ENCODE results near the gene NEK6.

Gene NEK6

DNA sequence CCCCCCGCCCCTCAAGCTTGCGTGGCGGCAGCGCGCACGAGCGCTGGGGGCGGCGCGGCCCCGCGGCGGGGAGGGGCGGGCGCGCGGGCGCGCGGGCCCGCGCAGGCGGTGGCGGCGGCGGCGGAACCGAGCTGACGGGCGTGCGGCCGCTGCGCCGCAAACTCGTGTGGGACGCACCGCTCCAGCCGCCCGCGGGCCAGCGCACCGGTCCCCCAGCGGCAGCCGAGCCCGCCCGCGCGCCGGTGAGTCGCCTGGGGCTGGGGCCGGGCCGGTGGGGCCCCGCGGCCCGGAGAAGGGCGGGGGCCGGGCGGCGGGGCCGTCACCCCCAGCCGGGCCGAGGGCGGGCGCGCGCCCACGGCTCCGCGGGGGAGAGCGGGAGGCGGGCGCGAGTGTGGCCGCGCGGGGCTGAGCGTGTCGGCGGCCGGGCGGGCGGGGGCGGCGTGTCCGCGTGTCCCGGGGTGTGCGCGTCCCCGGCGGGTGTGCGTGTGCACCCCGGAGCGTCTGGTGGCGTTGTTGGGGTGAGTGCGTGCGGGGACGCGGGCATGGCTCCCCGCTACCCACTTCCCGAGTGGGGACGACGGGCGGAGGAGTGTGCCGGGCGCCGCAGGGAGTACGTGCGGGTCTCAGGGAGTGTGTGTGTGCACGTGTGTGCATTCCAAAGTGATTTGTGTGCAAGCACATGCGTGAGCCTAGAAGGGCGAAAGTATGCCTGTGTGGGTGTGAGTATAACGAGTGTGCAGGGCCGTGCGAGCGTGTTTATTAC lies at the start of gene NEK6:
NEK6 (plus strand) TSS at position 106 of the 763 bp plus-strand sequence. CDS start 44,016 bp downstream, outside the sequence.
- Mint-ChIP-seq H3K4me1 (ENCODE audit: low read depth) (peaks cover 53% of the 10 kb centered on the region), H3K27me3 (ENCODE audit: low read depth) (no peaks in the 10 kb centered on the region)
- peak; percentile 59 for DNase-seq (ENCODE audit: low spot score)

DNA sequence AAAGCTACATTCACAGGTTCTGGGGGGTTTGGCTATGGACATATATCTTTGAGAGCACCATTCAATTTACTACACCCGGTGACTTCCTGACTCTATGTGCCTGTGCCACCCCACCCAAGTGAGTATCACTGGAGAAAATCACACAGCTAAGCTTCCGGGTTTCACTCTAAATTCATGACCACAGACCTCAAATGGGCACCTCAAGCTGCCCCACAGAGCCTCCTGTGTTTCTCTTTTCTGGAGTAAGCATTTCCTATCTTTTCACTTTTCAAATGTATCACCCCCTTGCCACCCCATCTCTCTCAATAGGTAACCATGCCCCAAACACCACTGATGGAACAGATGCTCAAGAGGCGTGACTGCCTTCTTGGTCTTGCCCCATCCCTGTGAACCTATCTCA lies 49.2 kb upstream of the NEK6 start:
- Mint-ChIP-seq H3K9me3 (peaks cover 6% of the 10 kb centered on the region), H3K27me3 (ENCODE audit: low read depth) (no peaks in the 10 kb centered on the region), H3K4me3 (peak overlapping the region; percentile 29), H3K36me3 (ENCODE audit: low read depth) (peaks cover 13% of the 10 kb centered on the region), H3K27ac (peak overlapping the region; percentile 75), H3K4me1 (ENCODE audit: low read depth) (peaks cover 54% of the 10 kb centered on the region)
- peak; percentile 45 for DNase-seq (ENCODE audit: low spot score)

More for the DNA sequence above, at the start of gene NEK6:
- peaks cover 13% of the 10 kb centered on the region for H3K36me3 Mint-ChIP-seq (ENCODE audit: low read depth)
- peak within 1 kb of the TSS; percentile 98 for H3K4me3 Mint-ChIP-seq
- peak within 1 kb of the TSS; percentile 92 for H3K27ac Mint-ChIP-seq
- no peaks in the 10 kb centered on the region for H3K9me3 Mint-ChIP-seq

DNA sequence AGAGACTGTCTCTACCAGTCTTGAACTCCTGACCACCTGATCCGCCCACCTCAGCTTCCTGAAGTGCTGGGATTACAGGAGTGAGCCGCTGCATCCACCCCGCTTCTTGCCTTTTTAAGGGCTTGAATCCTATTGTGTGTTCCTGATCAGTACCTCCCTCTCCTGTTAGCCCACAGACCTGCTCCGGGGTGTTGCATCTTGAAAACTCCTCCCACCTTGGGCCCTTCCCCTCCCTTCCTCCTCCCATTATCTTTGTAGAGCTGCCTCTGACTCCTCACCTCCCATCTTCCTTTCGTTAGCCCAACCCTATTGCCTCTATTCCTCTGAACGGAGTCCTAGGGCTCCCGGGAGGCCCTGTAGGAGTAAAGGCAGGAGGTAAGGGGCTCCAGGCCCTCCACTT lies 48.5 kb upstream of the NEK6 start:
- Mint-ChIP-seq H3K27ac (peak overlapping the region; percentile 75), H3K4me3 (peak overlapping the region; percentile 29), H3K4me1 (ENCODE audit: low read depth) (peaks cover 53% of the 10 kb centered on the region), H3K9me3 (peaks cover 6% of the 10 kb centered on the region), H3K27me3 (ENCODE audit: low read depth) (no peaks in the 10 kb centered on the region), H3K36me3 (ENCODE audit: low read depth) (peaks cover 13% of the 10 kb centered on the region)
- no peak for DNase-seq (ENCODE audit: low spot score)

DNA sequence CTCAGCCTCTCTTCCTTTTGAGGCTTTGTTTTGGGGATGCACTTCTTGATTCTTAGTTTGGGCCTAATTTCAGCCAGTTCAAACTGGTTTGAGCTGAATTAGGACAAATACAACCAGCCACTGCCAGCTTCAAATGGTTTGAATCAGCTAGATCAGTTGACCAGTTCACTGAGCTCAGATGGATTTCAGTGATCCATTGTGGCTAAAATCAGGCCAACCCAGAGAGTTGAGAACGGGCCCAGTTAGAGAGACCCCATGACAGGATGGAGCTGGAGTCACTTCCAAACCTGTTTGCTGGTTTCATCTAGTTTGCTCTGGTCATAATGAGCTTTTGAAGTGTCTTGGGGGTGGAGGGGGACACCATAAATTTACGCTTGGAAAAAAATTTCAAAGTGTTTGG lies 48.0 kb upstream of the NEK6 start:
- H3K4me3 Mint-ChIP-seq = no peak overlapping the region
- DNase-seq (ENCODE audit: low spot score) = no peak
- H3K9me3 Mint-ChIP-seq = peaks cover 6% of the 10 kb centered on the region
- H3K27me3 Mint-ChIP-seq (ENCODE audit: low read depth) = no peaks in the 10 kb centered on the region
- no peak overlapping the region for H3K27ac Mint-ChIP-seq
- peaks cover 54% of the 10 kb centered on the region for H3K4me1 Mint-ChIP-seq (ENCODE audit: low read depth)
- peaks cover 13% of the 10 kb centered on the region for H3K36me3 Mint-ChIP-seq (ENCODE audit: low read depth)

DNA sequence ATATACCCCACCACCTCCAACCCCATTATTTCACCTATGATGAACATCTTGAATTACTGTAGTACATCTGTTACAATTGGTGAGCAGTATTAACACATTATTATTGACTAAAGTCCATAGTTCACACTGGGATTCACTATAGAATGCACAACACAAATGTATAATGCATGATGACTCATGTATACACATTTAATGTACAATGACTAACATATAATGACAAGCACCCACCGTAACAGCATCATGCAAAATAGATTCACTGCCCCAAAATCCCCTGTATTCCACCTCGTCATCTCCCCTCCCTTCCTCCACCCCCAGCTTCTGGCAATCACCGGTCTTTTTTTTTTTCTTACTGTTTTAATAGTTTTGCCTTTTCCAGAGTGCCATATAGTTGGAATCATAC lies 47.1 kb upstream of the NEK6 start:
- Mint-ChIP-seq H3K9me3 (peaks cover 6% of the 10 kb centered on the region), H3K4me3 (no peak overlapping the region), H3K27ac (no peak overlapping the region), H3K36me3 (ENCODE audit: low read depth) (peaks cover 9% of the 10 kb centered on the region), H3K4me1 (ENCODE audit: low read depth) (peaks cover 58% of the 10 kb centered on the region), H3K27me3 (ENCODE audit: low read depth) (no peaks in the 10 kb centered on the region)
- DNase-seq (ENCODE audit: low spot score) = peak; percentile 64

DNA sequence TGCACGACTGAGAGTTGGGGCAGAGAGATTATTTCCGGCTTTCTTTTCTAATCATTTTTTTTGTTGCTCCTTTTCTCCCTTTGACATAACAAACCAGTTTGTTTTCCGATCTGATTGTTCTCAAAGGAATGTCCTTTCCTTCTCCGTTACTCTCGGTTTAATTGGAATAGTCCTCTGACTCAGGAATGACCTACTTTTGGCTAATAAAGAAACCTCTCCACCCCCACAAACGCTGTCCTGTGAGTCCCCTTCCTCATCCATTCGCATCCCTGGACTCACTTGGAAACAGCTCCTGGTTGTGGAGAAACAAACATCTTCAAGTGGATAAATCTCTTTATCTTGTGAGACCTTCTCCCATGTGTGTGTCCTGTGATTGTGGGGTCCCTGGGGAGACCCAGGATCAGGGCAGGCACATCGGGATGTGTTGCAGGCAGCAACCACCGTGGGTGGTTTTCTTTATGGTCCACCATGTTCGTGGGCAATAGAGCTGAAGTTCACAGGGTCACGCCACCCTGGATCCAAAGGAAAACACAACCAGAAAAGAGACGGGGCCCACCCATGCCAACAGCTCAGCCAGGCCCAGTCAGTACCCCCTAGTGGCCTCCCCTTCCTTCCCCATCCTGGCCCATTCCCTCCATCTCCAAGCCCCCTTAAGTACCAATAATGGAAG lies 45.2 kb upstream of the NEK6 start:
- Mint-ChIP-seq H3K9me3 (peaks cover 1% of the 10 kb centered on the region), H3K27ac (no peak overlapping the region), H3K4me3 (no peak overlapping the region), H3K4me1 (ENCODE audit: low read depth) (peaks cover 60% of the 10 kb centered on the region), H3K27me3 (ENCODE audit: low read depth) (no peaks in the 10 kb centered on the region), H3K36me3 (ENCODE audit: low read depth) (peaks cover 1% of the 10 kb centered on the region)
- no peak for DNase-seq (ENCODE audit: low spot score)

DNA sequence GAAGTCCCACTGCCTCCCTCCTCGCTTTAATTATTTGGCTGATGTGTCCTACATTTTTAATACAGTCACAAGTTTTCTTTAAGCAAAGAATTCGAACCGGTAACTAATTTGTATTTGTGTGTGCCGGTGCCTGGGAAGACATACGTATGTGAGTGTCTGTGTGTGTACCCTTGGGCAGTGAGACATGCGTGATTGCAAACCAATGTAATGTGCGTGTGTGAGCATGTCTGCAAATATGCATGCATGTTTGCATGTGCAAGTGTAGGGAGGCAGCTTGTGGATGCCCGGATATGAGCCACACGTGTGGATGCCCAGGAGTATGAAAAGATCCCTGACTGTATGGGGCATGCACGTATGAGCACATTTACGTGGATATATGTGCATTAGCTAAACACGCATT lies 44.4 kb upstream of the NEK6 start:
- H3K27me3 Mint-ChIP-seq (ENCODE audit: low read depth) = no peaks in the 10 kb centered on the region
- no peak overlapping the region for H3K4me3 Mint-ChIP-seq
- peaks cover 64% of the 10 kb centered on the region for H3K4me1 Mint-ChIP-seq (ENCODE audit: low read depth)
- H3K9me3 Mint-ChIP-seq = no peaks in the 10 kb centered on the region
- DNase-seq (ENCODE audit: low spot score) = no peak
- no peak overlapping the region for H3K27ac Mint-ChIP-seq
- no peaks in the 10 kb centered on the region for H3K36me3 Mint-ChIP-seq (ENCODE audit: low read depth)

DNA sequence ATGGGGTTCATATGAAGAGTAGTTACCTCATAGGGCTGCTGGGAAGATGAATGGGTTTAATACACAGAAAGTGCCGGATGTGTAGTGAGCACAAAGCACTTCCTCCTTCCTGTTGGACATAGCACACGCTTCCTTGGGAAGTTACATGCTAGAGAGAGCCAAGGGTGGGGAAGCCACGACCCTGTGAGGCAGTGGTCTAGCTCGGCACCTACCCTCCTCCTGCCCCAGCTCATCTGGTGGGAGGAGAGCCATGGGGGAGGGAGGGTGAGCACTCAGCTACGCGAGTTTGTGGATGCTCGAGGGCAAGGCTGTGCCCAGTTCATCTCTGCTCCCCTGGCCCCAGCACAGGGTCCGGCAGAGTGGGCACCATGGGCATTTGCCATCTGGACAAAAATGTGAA lies 43.6 kb upstream of the NEK6 start:
- Mint-ChIP-seq H3K4me3 (no peak overlapping the region), H3K27me3 (ENCODE audit: low read depth) (no peaks in the 10 kb centered on the region), H3K9me3 (no peaks in the 10 kb centered on the region), H3K27ac (peak overlapping the region; percentile 71), H3K36me3 (ENCODE audit: low read depth) (no peaks in the 10 kb centered on the region), H3K4me1 (ENCODE audit: low read depth) (peaks cover 64% of the 10 kb centered on the region)
- no peak for DNase-seq (ENCODE audit: low spot score)

DNA sequence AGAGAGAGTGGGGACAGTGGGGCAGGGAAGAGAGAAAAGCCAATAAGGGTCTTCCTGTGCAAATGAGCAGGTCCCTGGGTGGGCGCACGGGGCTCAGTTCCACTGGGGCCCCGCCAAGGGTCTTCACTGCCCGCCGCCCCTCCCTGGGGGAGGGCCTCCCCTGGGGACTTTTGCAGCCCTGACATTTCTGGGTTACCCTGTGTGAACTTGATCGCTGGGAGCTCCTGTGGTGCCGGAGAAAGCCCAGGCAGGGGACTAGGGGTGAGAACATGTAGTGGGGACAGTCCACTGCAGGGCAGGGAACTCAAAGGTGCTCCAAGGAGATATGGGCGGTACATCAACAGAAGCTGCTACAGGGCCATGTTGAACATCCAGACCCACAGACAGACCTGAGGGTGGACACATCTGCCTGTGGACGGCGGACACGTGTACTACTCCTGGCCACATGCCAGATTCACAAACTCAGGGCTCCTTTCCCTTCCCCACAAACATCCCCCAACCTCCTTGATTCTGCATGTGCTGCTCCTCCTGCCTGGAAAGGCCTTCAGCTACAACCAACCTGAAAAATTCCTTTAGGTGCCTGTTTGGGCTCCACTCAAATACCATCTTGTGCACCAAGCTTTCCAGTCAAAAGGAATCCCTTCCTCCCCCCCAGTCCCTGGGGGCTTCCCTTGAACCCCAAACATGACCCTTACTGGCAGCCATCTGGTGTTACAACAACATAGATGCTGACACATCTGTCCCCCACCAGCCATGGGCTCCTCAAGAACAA lies 43.0 kb upstream of the NEK6 start:
- peak overlapping the region; percentile 71 for H3K27ac Mint-ChIP-seq
- H3K4me1 Mint-ChIP-seq (ENCODE audit: low read depth) = peaks cover 61% of the 10 kb centered on the region
- no peaks in the 10 kb centered on the region for H3K9me3 Mint-ChIP-seq
- H3K27me3 Mint-ChIP-seq (ENCODE audit: low read depth) = no peaks in the 10 kb centered on the region
- no peak for DNase-seq (ENCODE audit: low spot score)
- H3K36me3 Mint-ChIP-seq (ENCODE audit: low read depth) = no peaks in the 10 kb centered on the region
- H3K4me3 Mint-ChIP-seq = no peak overlapping the region

DNA sequence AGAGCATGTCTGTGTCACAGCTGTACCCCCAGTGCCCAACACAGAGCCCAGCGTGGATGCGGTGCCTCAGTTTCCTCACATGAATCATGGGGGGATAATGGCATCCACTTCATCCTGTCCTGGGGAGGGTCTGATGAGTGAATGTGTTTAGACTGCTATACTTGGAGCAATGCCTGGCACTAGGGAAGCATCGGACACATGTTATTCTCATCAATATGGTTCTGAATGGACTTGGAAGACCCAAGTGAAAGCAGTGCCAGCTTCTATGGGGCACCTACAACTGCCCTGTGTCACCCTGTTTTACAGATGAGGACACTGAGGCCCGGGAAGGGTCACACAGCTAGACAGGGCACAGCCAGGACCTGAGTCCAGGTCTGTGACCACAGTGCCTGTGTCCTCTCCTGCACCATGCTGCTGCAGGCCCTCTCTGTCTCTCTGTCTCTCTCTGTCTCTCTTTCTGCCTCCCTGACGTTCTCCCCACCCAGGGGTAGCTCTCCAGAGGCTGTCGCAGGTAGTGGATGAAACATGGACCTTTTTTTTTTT lies 42.3 kb upstream of the NEK6 start:
- Mint-ChIP-seq H3K9me3 (no peaks in the 10 kb centered on the region), H3K27me3 (ENCODE audit: low read depth) (no peaks in the 10 kb centered on the region), H3K4me1 (ENCODE audit: low read depth) (peaks cover 62% of the 10 kb centered on the region), H3K27ac (peak overlapping the region; percentile 86), H3K4me3 (peak overlapping the region; percentile 75), H3K36me3 (ENCODE audit: low read depth) (no peaks in the 10 kb centered on the region)
- no peak for DNase-seq (ENCODE audit: low spot score)

DNA sequence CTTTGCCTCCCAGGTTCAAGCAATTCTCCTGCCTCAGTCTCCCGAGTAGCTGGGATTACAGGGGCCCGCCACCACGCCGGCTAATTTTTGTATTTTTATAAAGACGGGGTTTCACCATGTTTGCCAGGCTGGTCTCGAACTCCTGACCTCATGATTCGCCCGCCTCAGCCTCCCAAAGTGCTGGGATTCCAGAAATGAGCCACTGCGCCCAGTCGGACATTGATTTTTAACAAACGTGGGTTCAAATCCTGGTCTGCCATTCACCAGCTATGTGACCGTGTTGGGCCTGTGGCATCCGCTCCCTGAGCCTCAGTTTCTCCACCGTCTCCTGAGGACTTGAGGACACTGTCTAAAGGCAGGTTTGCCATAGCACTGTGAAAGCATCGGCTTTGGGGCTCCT lies 41.8 kb upstream of the NEK6 start:
- H3K4me3 Mint-ChIP-seq = peak overlapping the region; percentile 75
- no peaks in the 10 kb centered on the region for H3K36me3 Mint-ChIP-seq (ENCODE audit: low read depth)
- no peaks in the 10 kb centered on the region for H3K9me3 Mint-ChIP-seq
- no peak for DNase-seq (ENCODE audit: low spot score)
- no peaks in the 10 kb centered on the region for H3K27me3 Mint-ChIP-seq (ENCODE audit: low read depth)
- peaks cover 62% of the 10 kb centered on the region for H3K4me1 Mint-ChIP-seq (ENCODE audit: low read depth)
- H3K27ac Mint-ChIP-seq = peak overlapping the region; percentile 86

DNA sequence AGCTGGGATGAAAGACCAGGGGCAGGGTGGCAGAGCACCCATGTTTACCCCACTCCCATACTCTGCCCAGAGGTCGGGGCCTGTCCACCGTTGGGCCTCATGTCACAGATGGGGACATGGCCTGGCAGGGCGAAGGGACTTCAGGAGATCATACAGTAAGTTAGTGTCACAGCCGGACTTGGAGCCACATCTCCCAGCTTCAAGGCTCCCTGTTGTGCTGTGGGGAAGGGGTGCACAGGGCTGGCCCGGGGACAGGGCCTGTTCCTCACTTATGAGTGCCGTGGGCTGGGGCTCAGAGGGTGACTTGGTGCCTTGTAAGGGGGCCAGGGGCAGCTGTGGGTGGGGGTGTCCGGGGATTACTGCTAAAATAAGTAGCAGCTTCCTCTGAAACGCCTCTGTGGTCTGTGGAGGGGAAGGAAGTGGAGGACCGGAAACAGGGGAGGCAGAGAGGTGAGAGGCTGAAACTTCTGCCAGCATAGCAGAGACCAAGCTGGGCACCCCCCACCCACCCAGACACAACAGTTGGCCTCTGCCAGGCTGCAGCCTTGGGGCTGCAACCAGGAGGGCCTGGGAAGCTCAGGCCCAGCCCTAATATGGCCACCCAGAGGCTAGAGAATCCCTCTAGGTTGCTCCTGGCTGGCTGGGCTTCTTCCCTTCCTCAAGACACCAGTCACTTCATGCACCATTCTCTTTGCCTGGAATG lies 41.1 kb upstream of the NEK6 start:
- Mint-ChIP-seq H3K4me3 (peak overlapping the region; percentile 75), H3K9me3 (no peaks in the 10 kb centered on the region), H3K4me1 (ENCODE audit: low read depth) (peaks cover 63% of the 10 kb centered on the region), H3K27ac (peak overlapping the region; percentile 86), H3K27me3 (ENCODE audit: low read depth) (no peaks in the 10 kb centered on the region), H3K36me3 (ENCODE audit: low read depth) (no peaks in the 10 kb centered on the region)
- peak; percentile 80 for DNase-seq (ENCODE audit: low spot score)

DNA sequence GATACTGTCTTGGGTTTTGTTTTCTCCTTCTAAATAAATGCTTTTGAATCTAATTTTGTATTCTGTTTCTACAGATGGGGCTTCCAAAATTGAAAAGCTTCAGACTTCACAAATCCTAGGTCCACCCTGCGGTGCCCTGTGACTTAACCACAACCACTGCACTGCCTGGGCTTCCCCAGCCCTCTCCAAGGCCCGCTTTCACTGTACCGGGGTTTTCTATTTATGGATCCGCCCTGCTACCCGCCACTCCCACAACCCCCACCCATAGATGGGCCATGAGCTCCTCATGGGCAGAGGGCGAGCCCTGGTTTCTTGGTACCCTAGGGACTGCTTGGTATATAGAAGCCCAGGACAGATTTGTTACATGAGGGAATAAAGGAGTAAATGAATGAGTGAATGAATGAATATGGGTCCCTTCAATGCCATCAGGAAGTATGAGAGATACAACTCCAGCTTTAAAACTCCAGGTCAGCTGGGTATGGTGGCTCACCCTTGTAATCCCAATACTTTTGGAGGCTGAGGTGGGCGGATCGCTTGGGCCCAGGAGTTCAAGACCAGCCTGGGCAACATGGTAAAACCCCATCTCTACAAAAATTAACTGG lies 39.8 kb upstream of the NEK6 start:
- no peak for DNase-seq (ENCODE audit: low spot score)
- H3K27me3 Mint-ChIP-seq (ENCODE audit: low read depth) = no peaks in the 10 kb centered on the region
- peak overlapping the region; percentile 75 for H3K4me3 Mint-ChIP-seq
- no peaks in the 10 kb centered on the region for H3K36me3 Mint-ChIP-seq (ENCODE audit: low read depth)
- peaks cover 64% of the 10 kb centered on the region for H3K4me1 Mint-ChIP-seq (ENCODE audit: low read depth)
- no peaks in the 10 kb centered on the region for H3K9me3 Mint-ChIP-seq
- H3K27ac Mint-ChIP-seq = peak overlapping the region; percentile 42
